ENCODE data around the gene FHL1.
"Not testable (repeated sequence)": the region's sequence is repeated elsewhere in the genome, so short reads cannot be mapped to it uniquely, and the experiment has no call there.

FHL1 gene

DNA sequence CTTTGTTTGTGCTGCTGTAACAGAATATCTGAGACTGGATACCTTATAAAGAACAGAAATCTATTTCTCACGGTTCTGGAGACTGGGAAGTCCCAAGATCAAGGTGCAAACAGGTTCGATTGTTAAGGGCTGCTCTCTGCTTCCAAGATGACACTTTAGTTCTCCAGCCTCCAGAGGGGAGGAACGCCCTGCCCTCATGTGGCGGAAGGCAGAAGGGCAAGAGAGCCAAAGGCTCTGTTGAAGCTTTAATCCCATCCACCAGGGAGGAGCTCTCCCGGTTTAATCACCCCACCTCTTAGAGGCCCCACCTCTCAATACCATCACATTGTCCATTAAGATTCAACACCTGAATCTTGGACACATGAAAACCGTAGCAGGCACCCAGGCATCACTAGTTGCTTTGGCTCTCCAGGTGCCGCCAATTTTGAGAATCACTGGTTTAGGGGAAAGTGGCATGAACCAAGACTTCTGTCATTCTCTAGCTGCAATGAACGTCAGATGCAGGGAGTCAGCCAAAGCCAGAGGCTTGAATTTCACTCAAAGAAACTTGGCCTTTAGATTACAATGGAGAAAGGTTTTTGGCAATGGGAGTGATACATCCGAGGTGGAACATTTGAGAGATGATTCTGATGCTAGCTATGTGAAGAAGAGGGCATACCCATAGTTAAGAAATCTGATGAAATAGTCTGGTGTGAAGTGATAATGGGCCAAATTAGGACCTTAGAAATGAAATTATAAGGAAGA lies 15.7 kb downstream of the FHL1 start:
- no peak overlapping the region for H3K4me3 Mint-ChIP-seq
- H3K4me1 Mint-ChIP-seq, result no peaks in the 10 kb centered on the region
- H3K27me3 Mint-ChIP-seq, result no peaks in the 10 kb centered on the region
- H3K27ac Mint-ChIP-seq, result no peak overlapping the region
- no peaks in the 10 kb centered on the region for H3K9me3 Mint-ChIP-seq
- H3K36me3 Mint-ChIP-seq (ENCODE audit: low read depth), result no peaks in the 10 kb centered on the region
- peak; percentile 61 for ATAC-seq
- DNase-seq, result peak; percentile 51

DNA sequence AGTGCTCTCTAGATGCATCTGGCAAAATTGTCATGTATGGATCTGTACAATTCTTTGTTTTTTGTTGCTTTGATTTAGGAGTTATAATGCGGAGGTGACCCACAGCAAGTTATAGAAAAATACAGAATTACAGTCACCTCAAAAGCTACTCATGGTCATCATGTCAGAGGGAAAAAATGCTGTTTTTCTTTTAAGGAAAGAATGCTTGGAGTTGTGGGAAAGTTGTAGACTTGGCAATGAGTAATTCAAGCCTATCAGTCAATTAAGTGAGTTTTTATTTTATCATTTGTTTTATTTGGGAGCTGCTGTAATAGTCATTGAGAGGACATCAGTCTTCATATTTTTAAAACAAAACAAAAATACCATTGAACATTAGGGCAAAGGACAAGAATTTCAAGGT lies 16.4 kb downstream of the FHL1 start:
- ATAC-seq (no peak), DNase-seq (no peak)
- H3K9me3 Mint-ChIP-seq, result no peaks in the 10 kb centered on the region
- no peak overlapping the region for H3K27ac Mint-ChIP-seq
- H3K36me3 Mint-ChIP-seq (ENCODE audit: low read depth), result no peaks in the 10 kb centered on the region
- no peak overlapping the region for H3K4me3 Mint-ChIP-seq
- H3K27me3 Mint-ChIP-seq, result no peaks in the 10 kb centered on the region
- H3K4me1 Mint-ChIP-seq, result no peaks in the 10 kb centered on the region

DNA sequence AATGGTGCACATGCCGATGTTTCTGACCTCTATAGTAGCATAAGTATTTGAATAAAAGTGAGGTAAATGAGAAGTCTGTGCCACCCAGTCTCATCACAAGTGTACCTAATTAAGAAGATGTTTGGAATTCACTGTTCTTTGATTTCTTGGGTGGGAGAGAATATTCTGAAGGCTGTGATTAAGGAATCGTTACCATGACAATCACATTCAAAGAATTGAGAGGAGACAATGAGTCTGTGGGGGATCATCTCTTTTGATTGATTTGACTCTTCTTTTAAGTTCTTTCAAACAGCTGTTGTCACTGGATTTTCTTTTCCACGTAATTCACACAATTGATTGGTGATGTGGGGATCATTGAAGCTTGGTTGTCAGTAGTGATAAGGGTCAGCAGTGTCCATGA lies 18.1 kb downstream of the FHL1 start:
- Mint-ChIP-seq H3K27ac (no peak overlapping the region), H3K4me1 (no peaks in the 10 kb centered on the region), H3K36me3 (ENCODE audit: low read depth) (no peaks in the 10 kb centered on the region), H3K27me3 (no peaks in the 10 kb centered on the region), H3K9me3 (no peaks in the 10 kb centered on the region), H3K4me3 (no peak overlapping the region)
- DNase-seq, result no peak
- ATAC-seq, result no peak

DNA sequence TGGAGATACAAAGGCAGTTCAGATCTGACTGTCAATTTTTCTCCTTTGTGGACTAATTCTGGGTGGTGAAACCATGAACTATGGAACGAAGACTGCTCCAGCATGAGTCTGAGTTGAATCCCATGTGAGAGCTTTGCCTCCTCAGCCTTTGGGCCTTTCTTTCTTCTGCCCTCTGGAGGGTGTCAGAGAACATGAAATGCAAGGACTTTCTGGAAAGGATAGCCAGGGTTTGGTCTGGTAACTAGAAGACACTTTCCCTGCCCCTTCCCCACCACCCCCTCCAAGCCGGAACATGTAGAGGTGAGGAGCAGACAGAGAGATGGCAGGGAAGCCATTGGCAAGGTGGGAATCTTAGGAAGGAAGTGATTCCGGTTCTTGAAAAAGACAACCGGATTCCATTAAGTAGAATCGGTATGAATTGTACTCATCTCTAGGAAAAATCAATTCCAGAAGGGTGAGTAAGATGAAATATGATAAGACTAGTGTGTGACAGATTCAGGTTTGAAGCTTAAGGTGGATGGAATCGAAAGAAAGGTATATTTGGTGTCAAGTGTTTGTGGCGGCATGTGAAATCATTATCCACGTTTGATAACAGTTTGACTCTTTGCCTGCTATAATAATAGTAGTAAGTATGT lies 19.0 kb downstream of the FHL1 start:
- H3K36me3 Mint-ChIP-seq (ENCODE audit: low read depth), result no peaks in the 10 kb centered on the region
- no peaks in the 10 kb centered on the region for H3K4me1 Mint-ChIP-seq
- H3K27me3 Mint-ChIP-seq, result no peaks in the 10 kb centered on the region
- no peak overlapping the region for H3K27ac Mint-ChIP-seq
- H3K9me3 Mint-ChIP-seq, result no peaks in the 10 kb centered on the region
- no peak overlapping the region for H3K4me3 Mint-ChIP-seq
- ATAC-seq (no peak), DNase-seq (no peak)

DNA sequence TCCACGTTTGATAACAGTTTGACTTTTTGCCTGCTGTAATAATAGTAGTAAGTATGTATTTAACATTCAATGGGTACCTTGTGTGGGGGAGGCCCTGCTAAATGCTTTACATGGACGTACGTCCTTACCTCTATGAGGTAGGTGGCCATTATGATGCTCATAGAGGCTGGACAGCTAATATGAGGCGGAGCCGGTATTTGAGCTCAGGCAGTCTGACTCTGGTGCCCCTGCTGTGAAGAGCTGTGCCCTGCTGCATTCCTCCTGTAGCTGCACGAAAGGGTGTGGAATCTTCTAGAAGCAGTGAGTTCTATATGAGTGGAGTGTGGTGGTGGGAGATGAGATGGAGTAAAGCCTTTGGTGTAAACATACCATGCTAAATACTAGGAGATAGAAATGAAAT lies 20.7 kb downstream of the FHL1 start:
- H3K9me3 Mint-ChIP-seq; H3K27ac Mint-ChIP-seq; H3K27me3 Mint-ChIP-seq; ATAC-seq; H3K4me3 Mint-ChIP-seq; H3K36me3 Mint-ChIP-seq (ENCODE audit: low read depth); H3K4me1 Mint-ChIP-seq; DNase-seq: not testable (repeated sequence)

DNA sequence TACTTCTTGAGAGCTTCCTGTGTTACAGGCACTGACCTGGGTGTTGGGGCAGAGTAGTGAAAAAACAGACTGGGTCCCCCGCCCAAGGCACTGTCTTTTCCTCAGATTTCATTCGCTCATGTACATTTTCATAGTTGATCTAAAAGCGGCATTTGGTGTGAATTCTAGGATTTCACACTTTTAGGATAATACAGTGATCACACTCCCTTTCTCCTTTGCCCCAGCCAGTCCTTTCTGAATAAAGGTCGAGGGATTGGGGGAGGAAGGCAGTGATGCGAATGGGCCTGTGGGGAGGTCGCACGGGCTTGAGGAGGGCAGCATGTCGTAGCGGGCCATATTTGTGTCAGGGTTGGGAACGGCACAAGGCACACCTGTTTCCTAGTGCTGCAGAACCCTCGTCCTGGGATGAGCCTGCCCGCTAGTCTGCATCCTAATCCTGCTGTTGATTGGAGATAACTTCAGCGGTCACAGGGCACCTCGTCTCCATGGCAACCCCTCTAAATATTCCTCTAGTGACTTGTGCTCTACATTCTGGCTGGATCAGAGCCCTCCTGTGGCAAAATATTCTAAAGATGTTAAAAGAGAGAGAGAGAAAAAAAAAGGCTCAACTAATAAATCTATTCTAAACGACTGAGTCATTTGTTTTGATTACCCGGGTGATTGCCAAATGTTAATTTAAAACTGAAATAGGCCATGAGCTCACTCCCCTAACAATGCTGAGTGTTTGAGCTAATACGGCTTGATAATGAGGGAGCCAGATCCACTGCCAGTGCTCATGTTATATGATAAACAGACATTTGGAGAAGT lies 21.8 kb downstream of the FHL1 start:
- no peaks in the 10 kb centered on the region for H3K4me1 Mint-ChIP-seq
- ATAC-seq (no peak), DNase-seq (no peak)
- H3K9me3 Mint-ChIP-seq, result no peaks in the 10 kb centered on the region
- H3K4me3 Mint-ChIP-seq, result no peak overlapping the region
- no peaks in the 10 kb centered on the region for H3K27me3 Mint-ChIP-seq
- H3K36me3 Mint-ChIP-seq (ENCODE audit: low read depth), result no peaks in the 10 kb centered on the region
- H3K27ac Mint-ChIP-seq, result no peak overlapping the region

DNA sequence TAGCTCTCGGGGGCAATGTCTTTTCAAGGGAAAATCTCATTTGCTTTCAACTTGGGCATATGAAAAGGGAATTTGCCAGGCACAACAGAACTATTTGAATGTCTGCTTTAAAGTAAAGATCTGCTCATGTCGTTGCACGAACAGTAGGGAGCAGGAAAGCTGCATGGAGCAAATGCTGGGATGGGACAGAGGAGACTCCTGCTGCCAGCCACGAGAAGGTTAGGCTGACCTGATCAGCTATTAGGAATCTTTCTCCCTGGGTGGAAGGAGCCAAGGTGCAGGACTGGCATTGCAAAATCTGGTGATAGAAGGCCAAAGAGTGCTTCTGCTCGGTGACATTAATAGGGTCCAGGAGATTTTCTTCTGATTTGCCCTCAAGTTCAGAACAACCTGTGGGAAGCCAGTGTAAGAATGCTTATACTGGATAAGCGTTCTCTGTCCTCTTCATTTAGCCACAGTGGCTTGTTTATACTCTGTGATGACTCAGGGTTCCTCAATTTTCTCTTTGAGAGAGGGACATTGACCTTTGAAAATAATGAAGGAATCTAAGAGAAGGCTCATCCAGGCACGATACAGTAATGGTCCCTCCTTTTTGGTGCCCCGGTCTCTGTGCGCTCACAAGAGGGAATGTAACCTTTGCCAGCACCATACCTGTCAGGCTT lies 22.9 kb downstream of the FHL1 start:
- no peak overlapping the region for H3K27ac Mint-ChIP-seq
- no peaks in the 10 kb centered on the region for H3K36me3 Mint-ChIP-seq (ENCODE audit: low read depth)
- ATAC-seq (no peak), DNase-seq (no peak)
- H3K4me1 Mint-ChIP-seq, result no peaks in the 10 kb centered on the region
- H3K9me3 Mint-ChIP-seq, result no peaks in the 10 kb centered on the region
- H3K27me3 Mint-ChIP-seq, result no peaks in the 10 kb centered on the region
- H3K4me3 Mint-ChIP-seq, result no peak overlapping the region

DNA sequence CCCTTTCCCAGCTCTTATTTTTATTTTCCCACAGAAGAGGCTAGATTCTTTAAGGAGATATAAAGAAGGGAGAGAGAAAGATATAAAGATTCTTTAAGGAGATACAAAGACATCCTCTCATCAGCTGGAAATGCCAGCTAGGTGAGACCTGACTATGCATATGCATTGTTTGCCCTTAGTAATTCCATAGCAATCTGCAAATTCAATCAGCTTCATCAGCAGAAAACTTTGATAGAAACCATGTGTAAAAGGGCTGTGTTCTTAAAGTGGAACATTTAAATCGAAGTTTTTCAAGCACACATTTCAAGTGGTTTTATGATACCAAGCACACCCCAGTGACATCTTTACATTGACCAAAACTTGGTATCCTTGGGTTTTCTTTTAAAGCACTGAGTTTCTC lies 24.1 kb downstream of the FHL1 start:
- Mint-ChIP-seq H3K4me1 (no peaks in the 10 kb centered on the region), H3K27ac (no peak overlapping the region), H3K9me3 (no peaks in the 10 kb centered on the region), H3K36me3 (ENCODE audit: low read depth) (no peaks in the 10 kb centered on the region), H3K4me3 (no peak overlapping the region), H3K27me3 (no peaks in the 10 kb centered on the region)
- DNase-seq (no peak), ATAC-seq (no peak)

DNA sequence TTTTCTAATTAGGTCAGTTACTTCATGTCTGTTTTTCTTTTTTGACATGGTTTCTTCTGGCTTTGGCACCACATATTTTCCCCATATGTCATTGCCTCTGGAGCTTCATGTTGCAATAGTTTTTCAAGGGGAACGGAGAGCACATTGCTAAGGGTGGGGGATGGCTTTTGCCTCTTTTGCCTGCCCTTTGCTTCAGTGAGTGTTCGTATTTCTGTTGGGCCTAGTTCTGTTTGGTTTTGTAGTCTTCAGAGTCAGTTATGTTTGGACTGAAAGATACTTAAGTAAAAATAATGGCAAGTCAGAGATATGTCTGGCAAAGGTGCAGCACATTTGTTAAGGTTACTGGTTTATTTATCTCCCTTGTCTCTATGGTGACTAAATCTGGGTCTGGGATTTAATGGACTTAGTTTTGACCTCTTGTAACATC lies 29.1 kb downstream of the FHL1 start:
- H3K9me3 Mint-ChIP-seq, result no peaks in the 10 kb centered on the region
- no peak for ATAC-seq
- no peak overlapping the region for H3K27ac Mint-ChIP-seq
- H3K4me3 Mint-ChIP-seq, result no peak overlapping the region
- H3K36me3 Mint-ChIP-seq (ENCODE audit: low read depth), result no peaks in the 10 kb centered on the region
- no peak for DNase-seq
- H3K27me3 Mint-ChIP-seq, result no peaks in the 10 kb centered on the region
- no peaks in the 10 kb centered on the region for H3K4me1 Mint-ChIP-seq

DNA sequence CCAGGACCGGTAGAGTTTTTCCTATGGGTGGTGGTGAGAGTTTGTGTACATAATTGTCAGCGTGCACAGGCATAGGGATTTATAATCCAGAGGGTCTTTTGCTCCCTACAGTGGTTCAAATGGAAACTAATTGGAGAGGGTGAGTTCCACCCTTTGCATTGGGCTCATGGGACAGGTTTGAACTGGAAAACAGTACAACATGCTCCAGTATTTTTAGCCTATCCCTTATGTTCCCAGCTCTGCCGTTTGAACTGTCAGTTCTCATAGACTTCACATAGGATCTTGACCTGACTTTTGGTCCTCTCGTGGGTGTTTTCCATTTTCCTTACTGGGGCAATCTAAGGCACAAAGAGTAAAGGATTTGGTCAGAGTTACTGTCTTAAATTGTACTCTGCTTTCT lies 31.8 kb downstream of the FHL1 start:
- DNase-seq (no peak), ATAC-seq (no peak)
- no peak overlapping the region for H3K27ac Mint-ChIP-seq
- H3K36me3 Mint-ChIP-seq (ENCODE audit: low read depth), result no peaks in the 10 kb centered on the region
- H3K9me3 Mint-ChIP-seq, result no peaks in the 10 kb centered on the region
- no peaks in the 10 kb centered on the region for H3K4me1 Mint-ChIP-seq
- H3K4me3 Mint-ChIP-seq, result no peak overlapping the region
- H3K27me3 Mint-ChIP-seq, result no peaks in the 10 kb centered on the region

DNA sequence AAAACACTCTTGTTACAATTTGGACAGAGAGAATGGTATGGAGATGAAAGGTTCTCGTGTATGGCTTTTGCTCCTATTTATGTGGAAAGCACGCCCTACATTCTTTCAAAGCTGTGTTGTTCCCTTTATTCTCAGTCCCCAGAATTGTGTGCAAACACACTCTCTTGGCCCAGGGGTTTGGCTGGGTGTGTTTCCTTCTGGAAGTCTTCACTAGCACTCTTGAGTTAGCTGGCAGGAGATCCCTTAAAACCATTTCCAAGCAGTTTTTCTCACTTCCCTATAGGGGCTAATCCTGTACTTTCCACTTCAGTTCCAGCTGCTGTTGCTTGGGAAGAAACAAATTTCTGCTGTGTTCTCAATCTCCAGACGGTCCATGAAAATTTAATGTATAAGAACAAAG lies 35.1 kb downstream of the FHL1 start:
- Mint-ChIP-seq H3K27me3 (no peaks in the 10 kb centered on the region), H3K36me3 (ENCODE audit: low read depth) (no peaks in the 10 kb centered on the region), H3K4me3 (no peak overlapping the region), H3K27ac (no peak overlapping the region), H3K4me1 (peaks cover 6% of the 10 kb centered on the region), H3K9me3 (no peaks in the 10 kb centered on the region)
- no peak for ATAC-seq
- no peak for DNase-seq

DNA sequence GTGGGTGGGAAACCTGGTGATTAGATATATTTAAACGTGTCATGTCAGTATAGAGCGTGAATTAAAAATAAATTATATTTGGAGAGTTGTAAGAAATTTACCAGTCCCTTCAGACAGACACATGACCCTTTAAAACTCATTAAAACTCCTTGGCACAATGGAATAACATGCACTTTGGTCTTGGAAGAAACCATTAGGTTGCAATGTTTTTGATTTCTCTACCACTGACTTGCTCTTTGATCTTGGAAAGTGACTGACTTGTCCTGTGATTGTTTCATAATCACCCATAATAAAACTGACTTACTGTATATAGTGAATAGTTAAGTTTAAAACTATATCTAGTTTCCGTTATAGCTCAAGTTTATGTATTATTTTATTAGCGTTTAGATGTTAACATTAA lies 35.8 kb downstream of the FHL1 start:
- DNase-seq (no peak), ATAC-seq (no peak)
- Mint-ChIP-seq H3K4me3 (no peak overlapping the region), H3K36me3 (ENCODE audit: low read depth) (no peaks in the 10 kb centered on the region), H3K27ac (no peak overlapping the region), H3K9me3 (no peaks in the 10 kb centered on the region), H3K27me3 (no peaks in the 10 kb centered on the region), H3K4me1 (peaks cover 6% of the 10 kb centered on the region)

DNA sequence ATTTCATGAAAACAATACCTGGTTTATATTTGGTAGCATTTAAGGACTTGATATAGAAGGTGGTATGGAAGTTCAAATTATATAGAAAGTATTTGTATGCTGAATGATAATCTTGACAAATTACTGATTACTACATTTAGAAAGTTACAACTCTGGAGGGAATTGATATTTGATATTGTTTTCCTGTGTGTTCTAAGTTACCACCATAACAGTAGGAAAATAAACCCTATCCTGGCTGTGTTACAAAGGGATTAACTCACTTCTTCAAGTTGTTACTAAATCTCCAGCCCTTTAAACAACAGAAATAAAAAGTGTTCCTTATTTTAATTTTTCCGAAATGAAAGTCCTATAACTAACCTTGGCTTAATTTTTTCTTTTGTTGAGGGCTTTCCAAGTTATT lies 36.6 kb downstream of the FHL1 start:
- no peaks in the 10 kb centered on the region for H3K27me3 Mint-ChIP-seq
- no peak overlapping the region for H3K4me3 Mint-ChIP-seq
- no peaks in the 10 kb centered on the region for H3K9me3 Mint-ChIP-seq
- H3K36me3 Mint-ChIP-seq (ENCODE audit: low read depth), result no peaks in the 10 kb centered on the region
- no peak for DNase-seq
- H3K27ac Mint-ChIP-seq, result no peak overlapping the region
- ATAC-seq, result no peak
- peaks cover 6% of the 10 kb centered on the region for H3K4me1 Mint-ChIP-seq

DNA sequence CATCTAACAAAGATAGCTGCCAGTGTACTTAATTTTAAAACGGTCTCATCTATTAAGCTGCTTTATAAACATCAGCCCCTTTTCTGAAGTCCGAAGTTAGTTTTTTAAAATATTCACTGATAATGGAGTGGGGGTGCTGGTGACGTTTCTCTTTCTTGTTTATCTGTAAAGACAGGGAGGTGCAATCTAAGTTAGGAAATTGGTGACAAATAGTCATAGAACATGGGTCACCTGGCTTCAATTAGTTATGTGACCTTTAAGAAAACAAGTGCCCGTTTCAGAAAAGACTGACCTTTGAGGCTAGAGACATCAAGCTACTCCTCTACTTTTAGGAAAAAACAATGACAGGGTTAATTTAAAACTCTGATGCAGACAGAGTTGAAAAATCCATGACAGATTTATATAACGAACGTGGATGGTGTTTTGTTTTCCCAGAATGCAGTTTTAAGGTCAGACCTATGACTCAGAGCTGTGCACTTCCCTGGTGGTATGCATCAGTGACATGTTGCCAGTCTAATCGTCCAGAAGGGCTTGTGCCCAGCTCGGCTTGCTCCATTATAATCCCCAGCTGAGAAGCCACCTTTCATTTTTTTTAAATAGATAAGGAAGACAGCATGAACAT lies 38.2 kb downstream of the FHL1 start:
- no peak for DNase-seq
- no peak overlapping the region for H3K4me3 Mint-ChIP-seq
- H3K27ac Mint-ChIP-seq, result no peak overlapping the region
- no peaks in the 10 kb centered on the region for H3K27me3 Mint-ChIP-seq
- no peak for ATAC-seq
- no peaks in the 10 kb centered on the region for H3K36me3 Mint-ChIP-seq (ENCODE audit: low read depth)
- H3K9me3 Mint-ChIP-seq, result no peaks in the 10 kb centered on the region
- H3K4me1 Mint-ChIP-seq, result peaks cover 6% of the 10 kb centered on the region

All from activated naive CD8-positive, alpha-beta T cell treated with anti-CD3 and anti-CD28 coated beads, Interleukin-2, amount 50 U/mL, for 24 hours (primary cell).